Lung microvascular endothelial cell (primary cell): ENCODE data around the gene ACOT7. TPM values are rescaled to one million over a fixed set of nuclear protein-coding genes. Genes with fewer than 3 reads are reported as not detected.

Experiments
- DNase-seq, 2 donors: peaks; one replicate each; pipeline versions ENCODE4 v3.0.0 to v3.0.0-alpha.2; 2010; ENCODE audit warnings: low read depth in 2 of 2
- total RNA-seq: library from RNA; depleted of rRNA; stranded (reverse); fragments of >200 nt; gene quantifications from 2 replicates; pipeline ENCODE4 v1.2.1, GENCODE V29; 2014

ACOT7 gene
- total RNA-seq, 1 donor from 2014 or later: 10.7 TPM

- no peak for DNase-seq
Measured at GRCh38 chr1:6360517-6361070, 33.0 kb downstream of the ACOT7 start.

GRCh38 chr1:6360117-6360496, 33.5 kb downstream of the ACOT7 start:
- no peak for DNase-seq

GRCh38 chr1:6359216-6360116, 34.1 kb downstream of the ACOT7 start:
- DNase-seq: peak; percentile 91 to 98

- peak; percentile 84 to 94 for DNase-seq
Measured at GRCh38 chr1:6358757-6359201, 34.8 kb downstream of the ACOT7 start.

DNA sequence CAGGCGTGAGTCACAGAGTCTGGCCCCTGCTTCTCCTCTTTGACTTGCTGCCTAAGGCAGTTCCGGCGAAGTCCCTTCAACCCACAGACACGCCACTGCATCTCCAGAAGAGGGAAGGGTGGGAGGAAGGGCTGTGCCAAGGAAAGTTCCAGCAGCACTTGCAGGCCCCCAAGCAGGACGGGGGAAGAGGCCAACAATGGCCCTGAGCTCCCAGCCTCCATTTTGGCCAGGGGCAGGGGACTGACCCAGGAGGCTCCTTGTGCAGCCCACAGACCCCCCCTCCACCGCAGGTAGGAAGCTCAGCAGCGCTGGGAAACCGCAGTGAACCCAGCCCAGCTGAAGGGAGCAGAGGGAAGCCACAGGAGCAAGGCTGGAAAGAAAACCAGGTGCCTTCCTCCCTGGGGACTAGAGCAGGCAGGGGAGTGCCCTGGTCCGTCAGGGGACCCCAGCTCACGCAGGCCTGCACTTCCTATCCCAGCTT, 35.4 kb downstream of the ACOT7 start:
- DNase-seq: peak in 1 of 2 donors; percentile 43

DNA sequence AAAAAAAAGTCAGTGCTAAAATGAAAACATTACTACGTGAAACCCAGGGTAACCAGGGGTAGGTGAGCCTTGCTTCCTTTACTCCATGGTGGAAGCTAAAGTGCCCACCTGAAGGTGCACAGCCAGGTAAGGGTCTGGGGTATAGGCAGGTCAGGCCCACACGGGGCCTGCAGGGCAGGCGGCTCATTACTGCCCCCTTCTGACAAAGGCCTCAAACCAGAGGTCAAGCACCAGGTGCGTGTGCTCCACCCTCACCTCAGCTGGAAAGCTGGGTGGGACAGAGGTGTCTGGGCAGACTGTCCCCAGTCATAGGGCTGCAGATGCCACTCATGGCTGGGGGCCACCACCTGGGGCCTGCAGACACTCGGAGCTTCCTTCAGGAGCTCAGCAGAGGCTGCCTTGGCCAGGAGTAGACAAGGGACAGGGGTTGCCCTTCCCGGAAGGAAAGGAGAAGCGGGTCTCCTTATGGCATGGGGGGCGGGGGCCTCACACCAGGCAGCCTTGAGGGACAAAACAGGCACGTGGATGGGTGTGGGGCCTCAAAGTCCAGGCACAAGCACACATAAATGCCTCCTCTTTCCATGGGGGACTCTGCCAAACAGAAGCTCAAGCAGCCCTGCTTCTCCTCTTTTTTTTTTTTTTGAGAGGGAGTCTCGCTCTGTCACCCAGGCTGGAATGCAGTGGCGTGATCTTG, 36.2 kb downstream of the ACOT7 start:
- no peak for DNase-seq

GRCh38 chr1:6355621-6356020, 37.9 kb downstream of the ACOT7 start:
- no peak for DNase-seq

- no peak for DNase-seq
Measured at GRCh38 chr1:6354659-6355317, 38.8 kb downstream of the ACOT7 start.

DNA sequence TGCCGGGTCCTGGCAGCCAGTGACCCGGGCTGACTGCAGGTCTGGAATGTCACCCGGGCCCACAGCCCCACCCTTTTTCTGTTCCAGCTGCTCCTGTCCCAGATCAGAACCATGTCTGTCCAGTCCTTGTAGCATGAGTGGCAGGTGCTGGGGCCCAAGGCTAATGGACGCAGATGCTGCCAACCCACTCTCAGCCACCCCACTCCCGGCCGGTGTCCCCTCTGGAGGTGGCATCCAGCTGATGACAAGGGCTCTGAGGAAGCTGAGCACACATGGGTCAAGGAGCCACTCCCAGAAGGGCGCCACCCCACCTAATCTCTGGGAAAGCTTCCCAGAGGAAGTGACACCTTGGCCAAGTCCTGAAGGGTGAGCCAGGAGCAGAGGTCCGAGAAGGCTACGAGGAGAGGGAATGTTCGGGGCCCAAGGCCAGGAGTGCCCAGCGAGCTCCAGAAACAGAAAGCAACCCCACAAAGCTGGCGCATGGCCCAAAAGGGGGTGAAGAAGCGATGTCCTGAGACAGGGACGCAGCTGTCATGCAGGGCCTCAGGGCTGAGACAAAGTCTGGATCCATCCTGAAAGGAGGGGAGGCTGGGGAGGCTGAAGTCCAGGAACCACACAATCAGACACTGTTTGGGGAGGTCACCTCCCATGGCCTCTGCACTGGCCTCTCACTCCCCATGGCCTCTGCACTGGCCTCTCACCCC, 39.5 kb downstream of the ACOT7 start:
- no peak for DNase-seq

DNA sequence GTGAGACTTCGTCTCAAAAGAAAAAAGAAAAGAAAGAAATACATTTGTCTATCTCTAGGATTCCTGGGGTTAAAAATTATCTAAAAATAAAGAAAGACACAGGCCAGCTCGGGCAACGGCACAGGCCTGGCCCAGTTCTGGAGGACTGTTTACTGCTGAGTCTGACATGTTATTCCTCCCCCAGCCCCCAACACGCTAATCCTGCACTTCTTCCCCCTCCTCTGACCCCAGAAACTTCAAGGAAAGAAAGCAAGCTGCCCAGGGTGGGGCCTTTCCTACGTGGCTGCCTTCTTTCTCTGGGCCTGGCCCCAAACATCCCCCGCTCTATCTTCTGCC, 40.0 kb downstream of the ACOT7 start:
- DNase-seq: no peak

- DNase-seq: no peak
Measured at GRCh38 chr1:6352138-6352563, 41.4 kb downstream of the ACOT7 start.

- peak; percentile 21 to 65 for DNase-seq
Measured at GRCh38 chr1:6351480-6352137, 42.0 kb downstream of the ACOT7 start.

GRCh38 chr1:6350416-6351088, 43.0 kb downstream of the ACOT7 start:
- no peak for DNase-seq

DNA sequence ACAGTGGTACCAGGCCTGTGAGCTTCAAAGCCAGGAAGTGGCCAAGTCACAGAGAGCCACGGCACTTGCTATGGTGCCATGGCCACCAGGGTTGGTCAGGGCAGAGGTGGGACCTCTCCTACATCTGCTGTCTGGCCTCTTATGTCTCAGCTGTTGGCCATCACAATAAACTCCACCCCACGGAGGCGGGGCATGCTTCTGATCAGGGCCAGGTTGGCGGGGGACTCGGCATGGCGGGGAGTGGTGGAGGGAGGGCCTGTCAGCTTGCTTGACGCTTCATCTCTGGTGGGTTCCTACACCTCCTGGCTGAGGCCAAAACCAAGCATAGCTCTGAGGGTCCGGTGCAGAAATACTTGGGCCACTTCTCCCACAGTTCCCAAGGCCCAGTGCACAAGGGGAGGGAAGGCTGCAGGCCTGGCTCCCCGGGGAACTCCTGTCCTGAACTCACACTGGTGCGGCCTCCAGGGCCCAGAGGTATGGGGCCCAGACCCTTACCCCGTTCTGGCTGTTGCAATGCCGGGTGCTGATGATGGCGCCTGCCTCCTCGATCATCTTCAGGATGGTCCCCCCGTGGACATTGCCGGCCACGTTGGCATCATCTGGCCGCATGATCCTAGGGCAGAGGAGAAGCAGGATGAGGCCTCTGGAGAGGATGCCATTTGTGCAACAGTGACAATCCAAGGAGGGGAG, 44.2 kb downstream of the ACOT7 start:
- no peak for DNase-seq

DNA sequence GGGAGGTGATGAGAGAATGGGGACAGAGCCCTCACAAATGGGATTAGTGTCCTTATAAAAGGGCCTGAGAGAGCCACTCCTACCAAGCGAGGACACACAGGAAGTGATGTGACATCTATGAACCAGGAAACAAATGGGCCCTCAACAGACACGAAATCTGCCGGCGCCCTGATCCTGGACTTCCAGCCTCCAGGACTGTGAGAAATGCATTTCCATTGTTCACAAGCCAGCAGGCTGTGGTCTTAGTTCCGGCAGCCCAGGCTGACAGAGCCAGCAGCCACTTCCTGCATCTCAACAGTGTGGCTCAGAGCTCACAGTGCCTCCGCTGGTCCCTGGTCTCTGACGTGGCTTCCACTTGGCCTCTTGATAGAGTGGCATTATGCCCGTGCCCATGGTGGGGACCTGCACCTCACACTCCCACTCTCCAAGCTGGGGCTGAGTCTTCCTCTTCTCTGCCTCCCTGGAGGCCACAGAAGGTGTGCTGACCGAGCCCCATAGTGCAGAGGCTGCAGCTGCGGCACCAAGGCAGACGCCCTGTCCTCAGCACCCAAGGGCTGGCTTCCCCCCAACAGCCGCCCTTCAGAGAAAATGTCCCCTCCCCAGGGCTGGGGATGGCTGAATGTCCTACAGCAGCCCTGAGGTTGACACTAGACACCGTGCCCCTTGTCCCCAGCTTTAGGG, 44.9 kb downstream of the ACOT7 start:
- peak; percentile 88 to 95 for DNase-seq

GRCh38 chr1:6347641-6348487, 45.7 kb downstream of the ACOT7 start:
- peak; percentile 61 to 77 for DNase-seq

- no peak for DNase-seq
Measured at GRCh38 chr1:6345460-6345859, 48.1 kb downstream of the ACOT7 start.

DNA sequence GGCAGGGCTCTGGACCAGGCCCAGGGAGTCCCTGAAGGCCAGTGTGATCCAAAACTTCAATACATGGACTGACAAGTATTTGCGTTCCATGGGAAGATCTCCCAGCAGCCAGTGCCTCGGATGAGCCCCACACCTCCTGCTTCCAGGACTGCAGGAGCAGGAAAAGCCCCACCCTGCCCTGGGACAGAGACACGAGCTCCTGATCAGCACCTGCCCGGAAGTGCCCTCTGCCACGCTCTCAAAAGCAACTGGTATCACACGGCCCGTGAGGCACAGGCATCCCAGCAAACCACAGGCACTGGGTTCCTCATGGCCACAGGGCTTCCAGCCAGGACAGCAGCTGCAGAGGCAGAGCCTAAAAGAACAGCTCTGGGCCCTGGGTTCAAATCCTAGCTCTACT, 48.6 kb downstream of the ACOT7 start:
- DNase-seq: no peak
